ENCODE results near the gene HECTD2. TPM values are rescaled to one million over a fixed set of nuclear protein-coding genes. Genes with fewer than 3 reads are reported as not detected.

The HECTD2 gene
- total and polyA plus RNA-seq, 9 of the 15 experiments (the other 6 are each of a cell fraction or from before 2014, with no cell fraction given), result 1.3 to 5.9 (median 3.9) TPM

- WGBS (ENCODE audit: insufficient coverage, low coverage, missing lambda C conversion rate), result 86% methylated on average over 4 of the region's 4 CpGs
- FAIRE-seq (no peak), ATAC-seq (no peak), DNase-seq (ENCODE audit: extremely low read depth in 1 of 4, low spot score in 3 of 4) (no peak)
- Histone ChIP-seq H3K27ac (ENCODE audit: extremely low read depth, low read depth, low read length) (no peak overlapping the region), H3K79me2 (ENCODE audit: control insufficient read depth, insufficient read depth, low read length) (no peaks in the 10 kb centered on the region), H3K9ac (ENCODE audit: insufficient read depth in 1 of 2, low read depth in 2 of 2, low read length in 2 of 2) (no peak overlapping the region), H3K9me3 (replicated peaks; ENCODE audit: control insufficient read depth, insufficient read depth, low read depth, low read length) (no peaks in the 10 kb centered on the region), H3K36me3 (ENCODE audit: control insufficient read depth, insufficient read depth, low read length) (no peaks in the 10 kb centered on the region; the same call in 2 of the 3 replicates), H2AFZ (ENCODE audit: low read depth, low read length) (no peak overlapping the region), H3K4me1 (replicated peaks in 1 of 2; ENCODE audit: control insufficient read depth in 2 of 2, insufficient read depth in 2 of 2, low read length in 2 of 2) (no peaks in the 10 kb centered on the region), H3K9me1 (ENCODE audit: control insufficient read depth, insufficient read depth, low read length) (no peaks in the 10 kb centered on the region), H3K27me3 (ENCODE audit: control insufficient read depth in 2 of 2, insufficient read depth in 2 of 2, low read length in 2 of 2) (no peaks in the 10 kb centered on the region), H3K4me3 (no peak overlapping the region), H4K20me1 (replicated peaks; ENCODE audit: control insufficient read depth, insufficient read depth, low read length) (no peaks in the 10 kb centered on the region), H3K4me2 (ENCODE audit: insufficient read depth, low read length) (no peak overlapping the region)
- ChIA-PET POLR2A (interaction anchor here (0.6 kb wide), 1 partner anchor 93 kb away, joined by 5 read pairs; no protein-coding TSS in a partner anchor), CTCF (ENCODE audit: low intra/inter-chr PET ratio) (no interaction called here)
- in situ Hi-C loops (cut with MboI), result no loop called here
- no TSS peak for BruUV-seq (replicated peaks)
- intact Hi-C loops (cut with micrococcal nuclease), result no loop called here
- TF ChIP-seq ZNF277 (CRISPR knock-in tag; IDR thresholded peaks at IDR 0.05; ENCODE audit: borderline replicate concordance) (no peak), ERF (CRISPR knock-in tag; IDR thresholded peaks at IDR 0.05) (no peak), CUX1 (CRISPR knock-in tag; IDR thresholded peaks at IDR 0.05) (no peak), CREB1 (IDR thresholded peaks at IDR 0.05) (no peak), CREB1 (CRISPR knock-in tag; IDR thresholded peaks at IDR 0.05) (no peak), TSHZ1 (CRISPR knock-in tag; IDR thresholded peaks at IDR 0.05) (no peak), ZKSCAN1 (IDR thresholded peaks at IDR 0.05; ENCODE audit: low read depth, low read length) (no peak), DACH1 (IDR thresholded peaks at IDR 0.05; ENCODE audit: partially characterized antibody) (no peak), GTF2A2 (tag; IDR thresholded peaks at IDR 0.05) (no peak), NUFIP1 (IDR thresholded peaks at IDR 0.05; ENCODE audit: partially characterized antibody) (no peak)
Measured at GRCh38 chr10:91467114-91467513, 57.0 kb downstream of the HECTD2 start.

All from K562 (cell line).